AG09319 (cell line): ENCODE results near the gene NIFK.

Experiments
- DNase-seq: peaks from one replicate; pipeline ENCODE4 v3.0.0-alpha.2; 2010; ENCODE audit warnings: low read depth; ENCODE audit errors: extremely low read depth
- CTCF ChIP-seq: IDR thresholded peaks from 2 replicates; pipeline ENCODE4 v1.5.1; 2011; ENCODE audit warnings: low read depth, mild to moderate bottlenecking, inconsistent platforms, low read length, moderate library complexity

The NIFK gene

DNA sequence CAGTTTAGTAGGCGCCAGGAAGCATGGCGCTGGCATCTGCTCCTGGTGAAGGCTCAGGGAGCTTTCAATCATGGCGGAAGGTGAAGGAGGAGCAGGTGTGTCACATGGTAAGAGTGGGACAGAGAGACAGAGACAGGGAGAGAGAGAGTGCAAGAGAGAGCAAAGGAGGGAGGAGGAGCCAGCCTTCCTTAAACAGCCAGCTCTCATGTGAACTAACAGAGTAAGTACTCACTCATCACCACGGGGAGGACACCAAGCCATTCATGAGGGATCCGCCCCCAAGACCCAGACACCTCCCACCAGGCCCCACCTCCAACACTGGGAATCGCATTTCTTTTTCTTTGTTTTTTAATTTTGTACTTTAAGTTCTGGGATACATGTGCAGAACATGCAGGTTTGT, 46.6 kb downstream of the NIFK start:
- no peak for TF ChIP-seq CTCF
- no peak for DNase-seq

DNA sequence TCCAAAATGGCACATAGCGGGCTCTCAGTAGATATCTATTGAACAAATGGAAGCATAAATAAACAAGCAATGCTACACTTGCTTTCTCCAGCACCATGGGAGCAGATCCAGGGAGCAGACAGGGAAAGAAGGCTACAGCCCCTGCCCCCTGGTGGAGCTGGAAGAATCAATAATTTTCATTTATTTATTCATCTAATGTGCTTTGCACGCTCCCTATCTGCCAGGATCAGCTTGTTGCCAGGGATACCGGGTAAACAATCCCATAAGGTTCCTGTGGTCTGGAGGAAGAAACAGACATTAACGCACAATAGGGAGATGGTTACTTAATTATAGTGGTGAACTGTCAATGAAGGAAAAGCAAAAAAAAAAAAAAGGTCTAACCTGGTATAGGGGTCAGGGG, 47.3 kb downstream of the NIFK start:
- peak; percentile 49 for DNase-seq
- TF ChIP-seq CTCF = peak; percentile 49

DNA sequence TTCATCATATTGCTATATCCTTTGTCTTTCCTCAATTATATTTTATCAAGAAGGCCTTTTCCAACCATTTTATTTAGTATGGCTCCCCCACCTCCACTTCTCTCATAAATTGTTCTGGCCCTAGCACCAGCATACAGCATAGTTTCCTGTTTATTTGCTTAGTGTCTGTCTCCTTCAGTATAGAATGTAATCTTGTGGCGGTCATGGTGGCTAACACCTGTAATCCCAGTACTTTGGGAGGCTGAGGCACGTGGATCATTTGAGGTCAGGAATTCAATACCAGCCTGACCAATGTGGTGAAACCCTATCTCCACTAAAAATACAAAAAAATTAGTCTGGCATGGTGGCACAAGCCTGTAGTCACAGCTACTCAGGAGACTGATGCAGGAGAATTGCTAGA, 47.9 kb downstream of the NIFK start:
- no peak for DNase-seq
- TF ChIP-seq CTCF = no peak

- TF ChIP-seq CTCF = no peak
- DNase-seq = no peak
Measured at GRCh38 chr2:121686902-121687301, 49.8 kb downstream of the NIFK start.

DNA sequence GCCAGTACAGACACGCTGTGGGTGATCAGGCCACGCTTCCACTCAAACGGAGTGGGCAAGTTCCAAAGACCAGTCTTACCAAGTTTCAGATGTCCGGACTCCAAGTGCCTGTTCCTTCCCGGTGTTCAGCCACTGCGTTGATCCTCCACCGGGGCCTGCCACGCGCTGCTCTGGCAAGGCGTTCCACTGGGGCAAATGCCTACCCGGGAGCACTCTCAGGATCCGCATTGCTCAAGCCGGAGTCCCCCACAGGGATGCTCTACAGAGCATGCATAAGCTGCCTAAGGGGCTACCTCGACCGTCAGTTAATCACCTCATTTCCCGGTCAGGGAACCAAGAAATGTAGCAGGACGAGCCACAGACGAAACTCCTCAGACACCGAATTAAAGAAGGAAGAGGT, 50.5 kb downstream of the NIFK start:
- TF ChIP-seq CTCF = no peak
- no peak for DNase-seq

DNA sequence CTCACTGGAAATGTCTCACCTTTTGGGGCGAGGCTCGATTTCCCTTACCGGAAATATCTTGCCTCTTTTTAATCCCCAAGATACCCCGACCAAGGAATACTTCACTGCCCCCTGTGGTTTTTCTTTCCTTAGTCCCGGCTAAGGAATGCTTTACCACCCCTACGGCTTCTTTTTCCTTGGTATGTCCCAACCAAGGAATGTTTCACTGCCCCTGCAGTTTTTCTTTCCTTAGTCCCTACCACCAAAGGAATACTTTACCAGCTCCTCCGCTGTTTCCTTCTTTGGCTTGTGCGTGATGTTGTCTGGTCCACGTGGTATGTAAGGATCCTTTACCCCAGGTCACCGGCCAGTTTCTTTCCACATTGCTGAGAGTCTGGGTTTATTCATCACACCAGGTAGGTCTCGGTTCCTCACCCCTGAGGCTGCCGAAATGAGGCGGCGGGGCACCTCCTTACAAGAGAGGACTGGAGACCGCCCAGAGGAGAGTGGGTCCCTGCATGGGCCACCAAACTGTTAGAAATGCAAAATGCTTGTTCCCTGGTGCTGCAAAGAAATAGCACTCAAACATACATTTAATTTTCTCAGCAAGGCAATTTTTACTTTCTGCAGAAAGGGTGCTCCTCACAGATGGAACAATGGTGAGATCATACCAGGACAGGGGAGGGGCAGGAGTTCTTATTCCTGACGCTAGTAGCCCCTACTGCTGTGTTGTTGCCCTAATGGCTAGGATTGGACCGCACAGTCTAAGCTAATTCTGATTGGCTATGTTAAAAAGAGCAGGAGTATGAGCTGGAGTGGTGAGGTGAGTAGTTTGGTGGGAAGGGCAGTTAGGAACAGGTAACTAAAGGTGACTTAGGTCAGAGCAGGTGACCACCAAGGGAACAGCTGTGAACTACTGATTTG, 54.0 kb downstream of the NIFK start:
- TF ChIP-seq CTCF = no peak

GRCh38 chr2:121677855-121678254, 58.8 kb downstream of the NIFK start:
- TF ChIP-seq CTCF = no peak
- DNase-seq = no peak

More for the DNA sequence above, 54.0 kb downstream of the NIFK start:
- DNase-seq = no peak
